Measurements from ENCODE around the gene OLR1. TPM values are rescaled to one million over a fixed set of nuclear protein-coding genes. Genes with fewer than 3 reads are reported as not detected.
"Not testable (repeated sequence)": the region's sequence is repeated elsewhere in the genome, so short reads cannot be mapped to it uniquely, and the experiment has no call there.

The OLR1 gene
- total RNA-seq, 2 experiments from 2014 or later, result not detected

DNA sequence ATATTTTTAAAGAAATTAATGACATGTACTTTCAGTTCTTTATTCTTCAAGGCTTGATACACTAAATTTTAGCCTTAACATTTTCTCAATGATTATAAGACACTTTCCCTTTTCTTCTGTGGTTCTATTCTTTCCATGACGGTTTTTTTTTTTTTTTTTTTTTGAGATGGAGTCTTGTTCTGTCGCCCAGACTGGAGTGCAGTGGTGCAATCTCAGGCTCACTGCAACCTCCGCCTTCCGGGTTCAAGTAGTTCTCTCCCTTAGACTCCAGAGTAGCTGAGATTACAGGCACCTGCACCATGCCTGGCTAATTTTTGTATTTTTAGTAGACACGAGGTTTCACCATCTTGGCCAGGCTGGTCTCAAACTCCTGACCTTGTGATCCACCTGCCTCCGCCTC lies 15.0 kb upstream of the OLR1 start:
- ATAC-seq; DNase-seq; H3K27ac Mint-ChIP-seq; H3K9me3 Mint-ChIP-seq (ENCODE audit: insufficient read depth); H3K4me3 Mint-ChIP-seq; H3K36me3 Mint-ChIP-seq (ENCODE audit: low read depth); H3K4me1 Mint-ChIP-seq (ENCODE audit: low read depth): not testable (repeated sequence)
- ChIA-PET POLR2A (interaction anchor here (1.0 kb wide), 1 partner anchor 57 kb away, joined by 3 read pairs; the partner anchor contains the start of gene CLEC7A), CTCF (interaction anchor here (1.1 kb wide), 1 partner anchor 34 kb away, joined by 3 read pairs; no protein-coding TSS in a partner anchor)
- H3K27me3 Mint-ChIP-seq (ENCODE audit: low read depth), result peaks cover 31% of the 10 kb centered on the region

DNA sequence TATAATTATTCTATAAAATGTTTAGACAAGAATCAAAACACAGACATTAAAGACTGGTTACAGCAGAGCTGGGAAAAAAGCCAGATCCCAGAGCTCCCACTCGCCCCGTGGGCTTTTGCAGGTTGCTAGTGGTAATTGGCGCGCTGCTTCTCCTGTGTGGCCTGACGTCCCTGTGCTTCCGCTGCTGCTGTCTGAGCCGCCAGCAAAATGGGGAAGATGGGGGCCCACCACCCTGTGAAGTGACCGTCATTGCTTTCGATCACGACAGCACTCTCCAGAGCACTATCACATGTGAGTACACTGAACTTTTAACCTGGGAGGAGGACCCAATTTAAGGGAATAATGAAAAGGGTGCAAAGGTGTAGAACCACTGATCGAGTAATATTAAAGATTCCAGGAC lies 14.4 kb upstream of the OLR1 start:
- Mint-ChIP-seq H3K4me3 (no peak overlapping the region), H3K27ac (no peak overlapping the region)

DNA sequence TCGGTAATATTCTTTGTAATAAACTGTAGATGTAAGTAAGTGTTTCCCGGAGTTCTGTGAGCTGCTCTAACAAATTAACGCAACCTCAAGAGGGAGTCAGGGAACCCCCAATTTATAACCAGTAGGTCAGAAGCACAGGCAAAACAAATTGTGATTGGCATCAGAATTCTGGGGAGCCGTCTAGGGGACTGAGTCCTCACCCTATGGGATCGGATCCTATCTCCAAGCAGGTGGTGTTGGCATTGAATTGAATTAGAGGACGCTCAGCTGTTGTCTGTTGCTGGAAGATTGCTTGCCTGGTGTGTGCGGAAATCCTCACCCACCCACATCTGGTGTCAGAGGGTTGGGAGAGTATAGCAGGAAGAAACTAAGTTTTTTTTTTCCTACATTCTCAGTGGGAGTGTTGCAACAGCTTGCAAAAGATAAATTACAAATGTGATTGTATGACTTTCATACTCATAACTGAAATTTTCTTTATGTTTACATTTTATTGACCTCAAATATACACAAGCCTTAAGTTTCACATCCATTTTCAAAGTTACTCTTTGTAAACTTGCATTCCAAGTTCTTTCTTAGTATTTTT lies 12.4 kb upstream of the OLR1 start:
- ChIA-PET POLR2A (no interaction called here), CTCF (no interaction called here)
- Mint-ChIP-seq H3K9me3 (ENCODE audit: insufficient read depth) (no peaks in the 10 kb centered on the region), H3K36me3 (ENCODE audit: low read depth) (no peaks in the 10 kb centered on the region), H3K4me1 (ENCODE audit: low read depth) (peaks cover 2% of the 10 kb centered on the region), H3K27ac (no peak overlapping the region), H3K4me3 (no peak overlapping the region), H3K27me3 (ENCODE audit: low read depth) (peaks cover 26% of the 10 kb centered on the region)
- ATAC-seq (no peak), DNase-seq (no peak)

More for the DNA sequence above, 14.4 kb upstream of the OLR1 start:
- no peak for ATAC-seq
- CTCF ChIA-PET, result no interaction called here
- Mint-ChIP-seq H3K4me1 (ENCODE audit: low read depth) (peaks cover 8% of the 10 kb centered on the region), H3K27me3 (ENCODE audit: low read depth) (peaks cover 27% of the 10 kb centered on the region), H3K9me3 (ENCODE audit: insufficient read depth) (no peaks in the 10 kb centered on the region), H3K36me3 (ENCODE audit: low read depth) (no peaks in the 10 kb centered on the region)
- POLR2A ChIA-PET, result interaction anchor here (1.0 kb wide), 1 partner anchor 56 kb away, joined by 3 read pairs; the partner anchor contains the start of gene CLEC7A
- no peak for DNase-seq

DNA sequence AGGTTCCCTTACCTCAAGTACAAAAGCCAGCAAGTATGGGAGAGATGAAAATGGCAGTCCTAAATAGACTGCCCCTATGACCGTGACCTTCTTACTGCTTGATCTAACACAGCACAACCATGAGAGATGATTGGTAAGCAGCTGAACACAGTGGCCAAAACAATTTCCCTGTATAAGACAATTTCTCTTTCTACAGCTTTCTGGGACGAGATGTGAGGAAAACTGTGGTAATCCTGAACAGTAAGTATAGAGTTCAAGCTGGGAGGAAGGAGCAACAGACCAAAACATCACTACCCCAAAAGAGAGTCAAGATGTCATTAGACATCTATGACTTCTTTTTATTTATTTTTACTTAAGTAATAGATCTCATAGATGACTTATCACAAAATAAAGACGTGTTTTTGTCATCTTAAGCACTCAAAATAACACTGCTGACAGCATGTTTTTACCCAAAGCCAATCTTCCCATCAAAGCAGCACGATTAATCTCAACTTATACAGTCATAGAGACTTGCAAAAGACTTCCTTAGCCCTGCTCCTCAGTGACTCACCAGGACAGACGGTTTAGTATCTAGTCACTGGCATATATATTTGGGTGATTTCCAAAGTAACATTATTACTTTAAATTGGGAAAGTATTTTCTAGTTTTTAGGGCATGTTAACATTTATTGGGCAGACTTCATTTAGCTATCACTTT lies 10.6 kb upstream of the OLR1 start:
- CTCF ChIA-PET, result interaction anchor here (1.3 kb wide), 1 partner anchor 12 kb away, joined by 4 read pairs; no protein-coding TSS in a partner anchor
- H3K36me3 Mint-ChIP-seq (ENCODE audit: low read depth), result no peaks in the 10 kb centered on the region
- POLR2A ChIA-PET, result no interaction called here

DNA sequence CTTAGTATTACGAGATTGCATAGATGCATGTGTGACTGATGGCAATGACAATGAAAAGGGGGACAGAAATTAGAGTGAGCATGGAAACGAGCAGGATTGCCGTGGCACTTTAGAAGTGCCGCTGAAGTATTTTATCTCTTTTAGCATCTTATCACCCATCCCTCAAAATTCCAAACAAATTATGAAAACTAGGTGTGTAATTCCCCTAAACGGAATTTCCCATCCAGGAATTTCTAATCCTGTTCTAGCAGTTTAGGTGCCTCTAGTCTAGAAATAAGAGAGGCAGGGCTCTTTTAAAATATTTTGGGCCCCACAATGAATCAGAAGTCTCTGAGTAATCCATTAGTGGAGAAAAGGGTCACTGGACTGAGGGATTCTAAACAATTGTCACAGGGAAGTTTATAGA lies 7.8 kb upstream of the OLR1 start:
- Mint-ChIP-seq H3K27ac (no peak overlapping the region), H3K4me3 (no peak overlapping the region), H3K27me3 (ENCODE audit: low read depth) (peaks cover 34% of the 10 kb centered on the region), H3K4me1 (ENCODE audit: low read depth) (no peaks in the 10 kb centered on the region), H3K9me3 (ENCODE audit: insufficient read depth) (no peaks in the 10 kb centered on the region), H3K36me3 (ENCODE audit: low read depth) (no peaks in the 10 kb centered on the region)
- ChIA-PET POLR2A (no interaction called here), CTCF (no interaction called here)
- no peak for ATAC-seq
- no peak for DNase-seq

More for the DNA sequence above, 10.6 kb upstream of the OLR1 start:
- ATAC-seq (no peak), DNase-seq (no peak)
- Mint-ChIP-seq H3K27ac (no peak overlapping the region), H3K27me3 (ENCODE audit: low read depth) (peaks cover 28% of the 10 kb centered on the region), H3K4me1 (ENCODE audit: low read depth) (peaks cover 2% of the 10 kb centered on the region), H3K4me3 (no peak overlapping the region), H3K9me3 (ENCODE audit: insufficient read depth) (no peaks in the 10 kb centered on the region)

DNA sequence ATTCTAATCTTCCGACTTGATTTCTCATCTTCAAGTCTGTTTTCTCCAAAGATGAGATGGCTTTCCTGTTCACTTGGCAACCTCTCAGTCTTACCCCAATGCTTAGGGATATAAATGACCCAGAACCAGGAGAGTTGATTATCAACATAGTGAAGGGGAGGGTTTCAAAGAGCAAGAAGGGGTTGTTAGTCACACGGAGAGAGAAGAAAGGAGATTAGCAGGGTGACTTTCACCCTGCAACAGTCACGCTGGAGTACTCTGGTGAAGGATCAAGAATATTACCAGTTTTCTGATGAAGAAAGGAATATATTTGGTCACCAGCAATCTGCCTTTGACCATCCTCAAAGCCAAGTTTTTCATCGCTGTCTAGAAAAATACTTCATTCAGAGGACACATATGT lies 6.9 kb upstream of the OLR1 start, which contains the start of gene TMEM52B:
Gene TMEM52B (plus strand): TSS at position 212 of the 400 bp plus-strand sequence. CDS start 543 bp downstream, outside the sequence.
- POLR2A ChIA-PET, result no interaction called here
- no peak for DNase-seq
- Mint-ChIP-seq H3K4me3 (no peak within 1 kb of the TSS), H3K27me3 (ENCODE audit: low read depth) (peaks cover 30% of the 10 kb centered on the region), H3K36me3 (ENCODE audit: low read depth) (no peaks in the 10 kb centered on the region), H3K27ac (no peak within 1 kb of the TSS), H3K4me1 (ENCODE audit: low read depth) (no peaks in the 10 kb centered on the region), H3K9me3 (ENCODE audit: insufficient read depth) (no peaks in the 10 kb centered on the region)
- CTCF ChIA-PET, result no interaction called here
- no peak for ATAC-seq

DNA sequence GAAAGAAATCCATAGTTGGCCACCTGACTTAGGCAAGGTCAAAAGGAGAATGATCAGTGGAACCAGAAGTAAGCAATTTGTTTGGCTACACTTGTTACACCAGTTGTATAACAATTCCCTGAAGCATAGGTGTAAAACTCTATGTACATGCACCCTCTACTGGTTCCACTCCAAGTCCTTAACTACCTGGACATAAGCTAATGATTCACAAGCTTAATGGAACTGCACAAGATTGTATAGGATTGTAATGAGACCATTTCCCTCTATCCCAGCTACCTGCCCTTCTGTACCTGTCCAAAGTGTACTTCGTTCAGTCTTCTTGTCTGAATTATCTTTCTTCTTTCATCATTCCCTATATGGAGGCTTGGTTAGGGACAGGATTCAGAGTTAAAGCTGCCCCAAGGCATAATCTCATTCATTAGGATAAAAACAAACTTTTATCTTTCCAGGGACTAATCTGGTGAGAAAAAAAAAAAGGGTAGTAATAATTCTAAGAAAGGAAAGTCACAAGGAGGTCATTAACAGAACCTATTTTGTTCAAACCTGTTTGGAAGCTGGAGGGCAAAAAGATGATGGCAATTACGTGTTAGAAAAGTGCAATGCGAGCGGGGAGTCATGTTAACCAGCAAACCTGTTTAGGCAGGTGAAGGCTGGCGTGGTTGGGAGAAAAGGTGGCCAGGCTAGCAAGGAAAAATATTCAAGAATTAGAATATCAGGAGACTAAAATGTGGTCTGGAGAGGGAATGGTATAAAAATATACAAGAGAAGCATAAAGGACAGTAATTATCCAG lies 4.1 kb upstream of the OLR1 start:
- peaks cover 28% of the 10 kb centered on the region for H3K27me3 Mint-ChIP-seq (ENCODE audit: low read depth)
- H3K36me3 Mint-ChIP-seq (ENCODE audit: low read depth), result no peaks in the 10 kb centered on the region
- ATAC-seq (no peak), DNase-seq (no peak)
- ChIA-PET CTCF (interaction anchor here (0.8 to 1.5 kb wide), 3 partner anchors 15 to 426 kb away, joined by 3 to 4 read pairs (median 3); no protein-coding TSS in a partner anchor), POLR2A (no interaction called here)
- no peaks in the 10 kb centered on the region for H3K9me3 Mint-ChIP-seq (ENCODE audit: insufficient read depth)
- H3K4me3 Mint-ChIP-seq, result no peak overlapping the region
- no peaks in the 10 kb centered on the region for H3K4me1 Mint-ChIP-seq (ENCODE audit: low read depth)
- no peak overlapping the region for H3K27ac Mint-ChIP-seq

DNA sequence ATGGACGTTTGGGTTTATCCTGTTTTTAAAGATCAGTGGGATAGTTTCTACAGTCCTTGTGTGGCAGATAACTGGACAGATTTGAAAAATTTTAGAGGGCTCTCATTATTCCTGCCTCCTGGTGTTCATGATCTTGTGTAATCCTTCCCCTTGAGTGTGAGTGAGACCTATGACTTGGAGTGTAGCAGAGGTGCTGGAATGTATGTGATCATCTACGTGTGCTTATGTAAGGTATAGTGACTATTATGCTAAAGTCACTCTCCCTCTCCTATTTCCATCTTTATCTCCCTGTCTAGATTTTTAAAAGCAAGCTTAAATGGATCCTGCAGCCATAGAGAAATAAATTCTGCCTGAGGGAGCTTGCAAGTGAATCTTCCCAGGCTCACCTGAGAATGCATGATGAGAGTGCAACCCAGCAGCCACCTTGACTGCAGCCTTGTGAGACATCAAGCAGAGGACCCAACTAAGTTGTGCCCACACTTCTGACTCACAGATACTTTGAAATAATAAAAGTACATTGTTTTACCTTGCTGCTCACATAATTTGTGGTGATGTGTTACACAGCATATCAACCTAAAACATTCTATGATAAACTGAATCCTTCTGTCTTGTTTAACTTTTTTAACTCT lies 3.2 kb upstream of the OLR1 start:
- Mint-ChIP-seq H3K4me3 (no peak overlapping the region), H3K9me3 (ENCODE audit: insufficient read depth) (no peaks in the 10 kb centered on the region), H3K27ac (no peak overlapping the region), H3K27me3 (ENCODE audit: low read depth) (peaks cover 33% of the 10 kb centered on the region), H3K36me3 (ENCODE audit: low read depth) (no peaks in the 10 kb centered on the region), H3K4me1 (ENCODE audit: low read depth) (no peaks in the 10 kb centered on the region)
- DNase-seq (no peak), ATAC-seq (no peak)
- POLR2A ChIA-PET, result no interaction called here
- CTCF ChIA-PET, result interaction anchor here (0.8 to 1.5 kb wide), 3 partner anchors 16 to 425 kb away, joined by 3 read pairs; no protein-coding TSS in a partner anchor

DNA sequence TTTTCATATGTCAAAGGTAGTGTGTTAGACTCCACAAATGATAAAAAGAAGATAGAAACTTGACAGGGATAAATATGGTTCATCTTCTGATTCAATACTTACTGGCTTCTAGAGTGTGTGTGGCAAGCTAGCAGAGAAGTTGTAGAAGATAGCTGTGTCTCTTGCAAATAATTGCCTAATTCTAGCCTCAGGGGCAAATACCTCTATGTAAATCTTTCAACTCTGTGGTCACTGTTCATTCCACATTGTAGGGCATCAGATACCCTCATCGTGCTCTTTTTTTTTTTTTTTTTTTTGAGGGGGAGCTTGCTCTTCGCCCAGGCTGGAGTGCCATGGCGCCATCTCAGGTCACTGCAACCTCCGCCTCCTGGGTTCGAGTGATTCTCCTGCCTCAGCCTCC lies 1.7 kb downstream of the OLR1 start:
- Mint-ChIP-seq H3K36me3 (ENCODE audit: low read depth) (no peaks in the 10 kb centered on the region), H3K27me3 (ENCODE audit: low read depth) (peaks cover 35% of the 10 kb centered on the region), H3K27ac (no peak overlapping the region), H3K9me3 (ENCODE audit: insufficient read depth) (no peaks in the 10 kb centered on the region), H3K4me3 (no peak overlapping the region), H3K4me1 (ENCODE audit: low read depth) (no peaks in the 10 kb centered on the region)
- CTCF ChIA-PET, result interaction anchor here (1.0 to 1.8 kb wide), 2 partner anchors 17 to 27 kb away, joined by 4 to 7 read pairs; no protein-coding TSS in a partner anchor
- POLR2A ChIA-PET, result no interaction called here
- DNase-seq (no peak), ATAC-seq (no peak)

DNA sequence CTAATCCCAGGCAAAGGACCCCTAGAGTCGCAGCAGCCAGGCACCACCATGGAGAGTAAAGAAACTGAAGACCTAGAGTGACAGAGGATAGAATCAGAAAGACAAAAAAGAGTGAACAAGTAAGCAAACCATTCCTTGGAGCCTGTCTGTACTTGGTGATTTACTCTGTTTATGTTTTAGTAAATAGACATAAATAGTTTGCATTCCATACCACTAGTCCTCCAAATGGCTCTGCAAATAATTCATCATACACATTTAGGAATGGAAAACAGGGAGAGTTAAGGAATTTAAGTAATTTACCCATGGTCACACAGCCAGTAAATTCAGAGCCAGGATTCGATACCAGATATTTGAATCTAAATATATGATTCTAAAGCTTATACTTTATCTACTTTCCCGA lies 2.8 kb downstream of the OLR1 start:
- H3K27ac Mint-ChIP-seq, result no peak overlapping the region
- H3K9me3 Mint-ChIP-seq (ENCODE audit: insufficient read depth), result no peaks in the 10 kb centered on the region
- H3K4me1 Mint-ChIP-seq (ENCODE audit: low read depth), result no peaks in the 10 kb centered on the region
- H3K4me3 Mint-ChIP-seq, result no peak overlapping the region
- ChIA-PET CTCF (interaction anchor here (0.7 to 1.8 kb wide), 3 partner anchors 16 to 513 kb away, joined by 4 to 7 read pairs (median 4); no protein-coding TSS in a partner anchor), POLR2A (no interaction called here)
- H3K36me3 Mint-ChIP-seq (ENCODE audit: low read depth), result no peaks in the 10 kb centered on the region
- H3K27me3 Mint-ChIP-seq (ENCODE audit: low read depth), result peaks cover 31% of the 10 kb centered on the region
- DNase-seq, result no peak
- no peak for ATAC-seq

DNA sequence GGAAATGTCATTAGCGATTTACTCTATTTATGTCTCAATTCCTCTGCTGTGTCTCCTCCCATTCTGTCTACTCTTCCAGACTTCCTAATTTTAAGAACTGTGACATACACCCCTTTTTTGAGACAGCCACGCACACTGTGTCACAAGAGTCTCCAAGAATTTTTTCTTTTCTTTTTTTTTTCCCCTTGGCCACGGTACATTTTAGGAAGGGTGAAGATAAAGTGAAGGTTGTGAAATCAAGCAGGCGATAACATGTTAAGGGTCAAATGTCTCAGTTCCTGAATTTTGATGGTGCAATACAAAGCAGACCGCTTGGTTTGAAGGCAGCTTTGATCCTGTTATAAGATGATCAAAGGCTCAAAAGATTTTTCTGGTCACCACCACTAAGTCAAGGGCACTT lies 4.3 kb downstream of the OLR1 start:
- H3K9me3 Mint-ChIP-seq (ENCODE audit: insufficient read depth), result no peaks in the 10 kb centered on the region
- CTCF ChIA-PET, result no interaction called here
- ATAC-seq (no peak), DNase-seq (no peak)
- H3K4me1 Mint-ChIP-seq (ENCODE audit: low read depth), result no peaks in the 10 kb centered on the region
- H3K4me3 Mint-ChIP-seq, result no peak overlapping the region
- no peaks in the 10 kb centered on the region for H3K36me3 Mint-ChIP-seq (ENCODE audit: low read depth)
- H3K27ac Mint-ChIP-seq, result no peak overlapping the region
- peaks cover 29% of the 10 kb centered on the region for H3K27me3 Mint-ChIP-seq (ENCODE audit: low read depth)
- POLR2A ChIA-PET, result no interaction called here
